Frontal cortex (tissue), 4 donors: ENCODE measurements around the gene KCNK5. TPM values are rescaled to one million over a fixed set of nuclear protein-coding genes. Genes with fewer than 3 reads are reported as not detected.
A peak's percentile ranks its signal among the peaks of the same experiment; 100 is the strongest.

ENCODE experiments used
- DNase-seq, 2 donors: peaks; one replicate each; pipeline ENCODE4 v3.0.0; 2012; ENCODE audit warnings: low spot score in 2 of 2
- FAIRE-seq: peaks from 2 replicates; lab custom pipeline; 2012; peaks lifted over from hg19 to GRCh38; lab: Jason Lieb, UNC
- total RNA-seq: library from RNA; depleted of rRNA; stranded (reverse); fragments of >200 nt; gene quantifications from one replicate; pipeline ENCODE4 v1.2.3, GENCODE V29; 2014
- donor health status: control.
- donor health status: control.
- donor health status: control.

Gene KCNK5
- total RNA-seq, 1 donor from 2014 or later = under 0.01 TPM

- FAIRE-seq = no peak
- DNase-seq = no peak
Observed at GRCh38 chr6:39182604-39183003, 46.7 kb downstream of the KCNK5 start.

DNA sequence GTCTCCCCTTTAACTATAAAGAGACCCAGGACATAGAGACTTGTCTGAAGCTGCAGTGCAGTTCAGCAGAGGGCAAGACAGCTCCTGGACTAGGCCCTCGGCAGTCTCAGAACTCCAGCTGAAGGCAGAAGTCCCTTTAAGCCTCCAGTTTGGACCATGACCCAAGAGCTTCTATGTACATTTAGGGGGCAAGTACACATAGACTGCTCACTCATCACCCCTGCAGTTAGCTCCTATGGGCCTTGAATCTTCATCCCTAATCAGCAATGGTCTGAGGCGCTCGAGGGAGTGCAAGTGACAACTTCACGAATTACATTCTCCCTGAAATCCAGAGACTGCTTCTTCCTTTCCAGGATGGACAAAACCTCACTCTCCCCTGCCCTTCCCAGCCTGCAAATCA is 47.4 kb downstream of the KCNK5 start:
- no peak for DNase-seq
- FAIRE-seq = no peak

DNA sequence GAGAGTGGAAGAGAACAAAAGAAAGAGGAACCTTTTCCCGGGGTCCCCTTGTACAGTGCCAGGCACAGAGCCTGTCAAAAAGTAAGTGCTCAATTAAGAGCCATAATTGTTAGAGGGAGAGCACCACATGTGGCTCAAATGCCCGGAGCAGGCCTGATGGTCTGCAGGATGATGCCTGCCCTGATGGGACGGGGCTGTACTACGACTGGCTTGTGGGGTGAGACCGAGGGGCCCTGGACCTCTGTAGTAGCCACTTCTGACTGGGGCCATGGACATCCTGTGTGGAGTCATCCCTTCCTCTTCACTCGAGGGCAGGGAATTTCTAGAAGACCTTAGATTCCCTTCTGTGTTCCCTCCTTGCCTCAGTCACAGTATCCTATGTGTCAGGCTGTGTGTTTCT is 47.9 kb downstream of the KCNK5 start:
- FAIRE-seq (no peak), DNase-seq (no peak)

DNA sequence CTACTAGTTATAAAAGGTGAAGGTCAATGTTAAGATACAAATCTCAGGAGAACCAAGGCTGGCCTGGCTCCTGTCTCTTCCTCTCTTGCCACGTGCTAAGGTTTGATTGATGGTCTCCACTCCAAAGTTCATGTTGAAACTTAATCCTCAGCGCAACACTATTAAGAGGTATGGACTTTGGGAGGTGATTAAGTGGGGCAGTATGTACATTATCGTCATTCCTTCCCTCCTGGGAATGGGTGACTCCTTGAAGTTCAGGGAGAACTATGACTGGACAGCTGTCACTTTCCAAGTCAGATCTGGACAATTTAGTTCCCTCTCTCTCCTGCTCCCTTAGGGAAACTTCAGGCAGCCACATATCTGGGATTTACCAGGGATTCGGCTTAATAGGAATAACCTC is 50.5 kb downstream of the KCNK5 start:
- FAIRE-seq (no peak), DNase-seq (no peak)

DNA sequence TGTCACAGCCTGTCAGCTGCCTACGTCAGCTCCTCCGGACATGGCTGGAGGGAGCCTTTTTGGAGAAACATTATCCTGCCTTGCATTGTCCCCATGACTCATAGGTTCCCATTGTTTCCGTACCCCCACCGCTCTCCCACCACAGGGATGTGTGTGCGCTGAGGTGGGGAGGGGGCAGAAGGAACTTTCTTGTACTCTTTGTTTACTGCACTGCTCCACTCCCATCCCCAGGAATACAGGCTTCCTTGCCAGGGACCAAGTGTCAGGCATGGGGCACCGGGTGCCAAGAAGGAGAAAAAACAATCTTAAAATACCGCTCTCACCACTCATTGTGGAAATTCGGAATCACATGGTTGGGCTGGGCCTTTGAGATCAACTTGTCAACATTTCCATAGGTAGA is 51.0 kb downstream of the KCNK5 start:
- DNase-seq = no peak
- no peak for FAIRE-seq

DNA sequence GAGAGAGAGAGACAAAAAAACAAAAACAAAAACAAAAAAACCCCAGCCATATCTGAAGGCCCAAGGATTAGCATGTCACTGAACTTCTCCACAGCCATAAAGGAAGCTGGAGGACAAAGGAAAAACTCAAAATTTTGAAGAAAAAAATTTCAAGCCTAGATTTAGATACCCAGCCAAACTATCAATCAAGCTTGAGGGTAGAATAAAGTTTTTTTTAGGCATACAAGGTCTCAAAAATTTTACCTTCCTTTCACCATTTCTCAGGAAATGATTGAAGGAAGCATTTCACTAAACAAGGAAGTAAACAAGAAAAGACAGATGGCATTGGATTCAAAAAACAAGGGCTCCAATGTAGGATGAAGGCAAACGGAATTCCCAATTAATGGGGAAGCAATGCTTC is 52.1 kb downstream of the KCNK5 start:
- FAIRE-seq = no peak
- no peak for DNase-seq

GRCh38 chr6:39173270-39173669 is 56.0 kb downstream of the KCNK5 start:
- FAIRE-seq (no peak), DNase-seq (no peak)

- DNase-seq (no peak), FAIRE-seq (no peak)
Observed at GRCh38 chr6:39172377-39172757, 56.9 kb downstream of the KCNK5 start.

- no peak for DNase-seq
- FAIRE-seq = no peak
Observed at GRCh38 chr6:39171489-39172376, 57.5 kb downstream of the KCNK5 start.

DNA sequence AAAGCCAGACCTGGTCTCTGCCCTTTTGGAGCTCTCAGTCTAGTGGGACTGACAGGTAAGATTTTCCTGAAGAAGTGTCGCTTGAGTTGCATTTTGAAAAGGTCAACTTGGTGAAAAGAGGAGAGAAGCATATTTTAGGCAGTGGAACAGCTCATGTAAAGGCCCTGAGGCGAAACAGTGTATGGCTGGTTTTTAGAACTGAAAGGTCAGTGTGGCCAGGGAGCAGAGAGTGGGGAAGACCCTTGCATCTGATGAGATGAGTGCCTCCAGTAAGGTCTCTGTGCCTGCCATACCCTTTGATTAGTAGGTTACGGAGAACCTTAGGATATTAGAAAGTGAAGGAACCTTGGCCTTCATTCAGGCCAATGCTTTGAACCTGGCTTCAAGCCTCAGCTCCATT is 58.4 kb downstream of the KCNK5 start:
- no peak for DNase-seq
- no peak for FAIRE-seq

DNA sequence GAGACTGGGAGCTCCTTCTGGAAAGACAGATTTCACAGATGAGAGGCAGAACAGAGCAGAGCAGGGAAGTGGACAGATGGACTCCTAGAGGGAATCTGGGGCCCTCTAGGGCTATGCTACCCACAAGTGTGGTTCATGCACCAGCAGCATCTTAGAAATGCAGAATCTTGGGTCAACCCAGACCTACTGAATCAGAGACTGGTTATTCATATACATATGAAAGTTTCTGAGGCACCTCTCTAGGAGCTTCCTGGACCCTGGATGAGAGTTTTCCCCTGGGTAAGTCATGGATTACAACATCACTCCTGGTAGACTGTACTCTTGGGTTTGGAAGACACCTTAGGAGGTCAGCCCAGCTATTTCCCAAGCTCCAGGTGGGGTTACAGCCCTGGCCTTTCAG is 58.9 kb downstream of the KCNK5 start:
- DNase-seq (no peak), FAIRE-seq (no peak)

DNA sequence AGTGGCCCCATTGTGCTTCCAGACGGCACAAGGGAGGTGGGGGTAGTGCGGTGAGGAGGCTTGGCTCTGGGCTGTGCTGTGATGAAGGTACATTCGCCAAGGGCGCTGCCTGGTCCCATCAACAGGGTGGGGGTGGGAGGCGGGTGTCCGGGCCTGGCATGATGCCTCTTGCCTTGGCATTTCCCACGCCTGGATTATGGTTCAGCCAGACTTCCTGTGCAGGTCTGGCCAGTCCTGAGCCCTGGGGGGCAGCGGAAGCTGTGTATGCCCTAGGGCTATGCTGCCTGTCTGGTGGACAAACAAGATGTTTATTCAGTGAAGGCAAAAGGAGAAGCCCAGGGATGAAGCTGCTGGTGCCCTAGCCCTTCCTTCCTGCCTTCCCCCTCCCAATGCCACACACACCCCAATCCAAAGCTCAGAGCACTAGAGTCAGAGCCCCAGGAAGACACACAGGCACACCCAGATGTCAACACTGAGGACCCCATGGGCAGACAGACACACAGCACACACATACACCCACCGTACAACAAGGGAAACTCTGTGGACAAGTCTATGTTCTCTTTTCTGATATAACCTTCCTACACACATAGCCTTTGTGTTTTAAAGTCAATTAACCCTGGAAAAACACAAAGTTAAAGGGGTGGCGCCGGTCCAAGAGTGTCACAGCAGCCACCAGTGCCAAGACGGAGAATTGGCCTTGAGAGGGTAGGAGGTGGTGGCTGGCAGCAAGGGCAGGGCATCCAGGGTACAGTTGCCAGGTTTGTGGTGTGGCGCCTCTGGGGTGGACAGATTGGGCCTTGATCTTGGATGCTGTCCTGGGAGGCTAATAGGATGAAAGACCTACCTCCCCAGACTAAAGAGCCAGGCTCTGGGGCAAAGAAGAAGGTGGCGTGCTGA is 59.6 kb downstream of the KCNK5 start:
- no peak for DNase-seq
- no peak for FAIRE-seq

DNA sequence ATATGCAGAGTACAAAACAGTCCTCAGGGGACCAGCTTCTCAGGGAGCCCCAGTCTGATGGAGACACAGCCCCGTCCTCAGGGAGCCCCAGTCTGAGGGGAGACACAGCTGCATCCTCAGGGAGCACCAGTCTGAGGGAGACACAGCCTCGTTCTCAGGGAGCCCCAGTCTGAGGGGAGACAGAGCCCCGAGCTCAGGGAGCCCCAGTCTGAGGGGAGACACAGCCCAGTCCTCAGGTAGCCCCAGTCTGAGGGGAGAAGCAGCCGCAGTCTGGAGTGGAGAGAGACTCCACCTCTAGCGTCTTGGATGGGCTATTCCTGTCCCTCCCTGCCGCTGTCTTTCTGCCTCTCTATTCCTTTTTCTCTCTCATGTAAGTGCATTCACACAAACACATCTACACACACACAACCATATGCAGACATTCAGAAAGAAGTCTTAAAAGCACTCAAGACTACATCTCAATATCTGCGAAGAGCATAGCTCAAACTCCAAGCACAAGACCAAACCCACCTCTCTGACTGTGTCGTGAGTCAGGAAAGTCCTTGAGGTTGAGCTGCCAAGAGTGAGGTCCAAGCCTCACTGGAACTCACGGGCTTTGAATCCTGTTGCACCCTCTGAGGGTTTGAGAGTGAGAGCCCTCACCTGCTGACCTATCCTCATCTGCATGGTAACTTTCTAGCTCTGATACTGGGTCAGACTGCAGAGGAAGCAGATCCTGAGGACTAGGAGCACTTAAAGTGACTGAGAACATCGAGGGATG is 61.2 kb downstream of the KCNK5 start:
- DNase-seq (no peak), FAIRE-seq (no peak)

DNA sequence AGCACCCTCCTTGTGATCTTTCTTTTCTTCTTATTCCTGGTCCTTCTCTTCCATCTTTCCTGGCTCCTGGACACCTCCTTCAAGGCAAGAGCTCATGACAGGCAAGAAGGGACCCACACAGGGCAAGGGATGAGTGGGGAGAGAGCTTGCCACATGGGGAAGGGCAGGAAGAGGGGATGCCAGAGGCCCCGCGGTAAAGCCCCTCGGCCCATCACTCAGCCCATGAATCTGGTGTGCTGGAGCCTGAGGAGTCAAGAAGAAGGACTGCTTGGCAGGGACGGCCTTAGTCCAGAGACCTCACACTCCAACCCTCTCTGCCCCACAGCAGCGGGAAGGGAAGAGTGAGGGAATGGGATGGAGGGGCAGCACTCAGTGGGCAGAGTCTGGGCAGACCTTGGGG is 62.0 kb downstream of the KCNK5 start:
- DNase-seq = no peak
- FAIRE-seq = no peak

DNA sequence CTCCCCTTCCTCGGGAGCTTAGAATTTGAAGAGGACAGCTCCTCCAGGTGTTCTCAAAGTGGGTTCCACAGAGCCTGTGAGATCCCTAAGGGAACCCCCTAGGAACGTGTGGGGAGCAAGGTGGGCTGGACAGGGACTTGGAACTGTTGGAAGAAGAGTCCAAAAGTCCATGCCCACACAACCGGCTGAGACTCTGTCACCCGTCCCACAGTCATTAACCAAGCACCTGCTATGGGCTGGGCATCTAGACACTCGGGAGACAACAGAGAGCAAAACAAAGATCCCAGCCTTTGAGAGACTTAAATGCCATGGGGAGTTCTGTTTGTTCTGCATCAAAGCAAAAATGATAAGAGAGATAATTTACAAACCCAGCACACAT is 62.4 kb downstream of the KCNK5 start:
- FAIRE-seq (no peak), DNase-seq (no peak)

GRCh38 chr6:39166189-39166911 is 62.9 kb downstream of the KCNK5 start:
- DNase-seq = peak; percentile 47 to 71
- FAIRE-seq = no peak

GRCh38 chr6:39157511-39157910 is 71.8 kb downstream of the KCNK5 start:
- DNase-seq (no peak), FAIRE-seq (no peak)

DNA sequence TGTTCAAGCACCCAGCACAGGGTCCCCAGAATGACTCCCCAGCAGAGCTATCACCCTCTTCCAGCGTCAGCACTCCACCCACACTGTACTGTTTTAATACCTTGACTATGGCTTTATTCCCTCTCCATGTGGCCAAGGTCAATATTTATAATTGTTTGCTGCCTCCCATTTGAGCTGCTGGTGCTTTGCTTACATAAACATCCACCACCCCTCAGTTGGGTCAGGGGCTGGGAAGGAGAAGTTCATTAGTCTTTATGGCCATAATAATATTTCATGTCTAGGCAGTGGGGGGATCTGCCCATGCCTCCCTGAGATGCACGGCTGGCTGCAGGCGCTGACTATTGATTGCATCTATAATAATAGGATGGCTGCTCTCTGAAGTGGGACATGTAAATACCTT is 72.5 kb downstream of the KCNK5 start:
- DNase-seq (no peak), FAIRE-seq (no peak)

DNA sequence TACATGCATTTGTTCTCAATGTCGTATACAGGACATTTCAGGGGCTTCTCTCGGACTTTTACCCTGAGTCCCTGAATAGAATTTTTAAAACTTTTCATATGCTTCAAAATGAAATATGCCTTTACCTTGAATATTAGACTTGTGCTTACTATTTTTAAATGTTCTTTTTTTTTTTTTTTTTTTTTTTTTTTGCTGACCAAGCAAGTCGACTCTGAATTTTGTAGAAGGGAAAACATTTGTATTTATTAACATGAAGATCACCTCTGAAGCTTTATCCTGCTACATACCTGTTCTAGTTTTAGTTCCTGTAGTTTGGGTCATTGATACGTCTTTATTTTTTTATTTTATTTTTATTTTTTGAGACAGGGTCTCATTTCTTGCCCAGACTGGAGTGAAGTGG is 74.6 kb downstream of the KCNK5 start:
- FAIRE-seq (no peak), DNase-seq (no peak)
